Measurements from ENCODE around the gene CD8B2. TPM values are rescaled to one million over a fixed set of nuclear protein-coding genes. Genes with fewer than 3 reads are reported as not detected.

Gene CD8B2
- total and polyA plus RNA-seq, 5 donors: not detected

DNA sequence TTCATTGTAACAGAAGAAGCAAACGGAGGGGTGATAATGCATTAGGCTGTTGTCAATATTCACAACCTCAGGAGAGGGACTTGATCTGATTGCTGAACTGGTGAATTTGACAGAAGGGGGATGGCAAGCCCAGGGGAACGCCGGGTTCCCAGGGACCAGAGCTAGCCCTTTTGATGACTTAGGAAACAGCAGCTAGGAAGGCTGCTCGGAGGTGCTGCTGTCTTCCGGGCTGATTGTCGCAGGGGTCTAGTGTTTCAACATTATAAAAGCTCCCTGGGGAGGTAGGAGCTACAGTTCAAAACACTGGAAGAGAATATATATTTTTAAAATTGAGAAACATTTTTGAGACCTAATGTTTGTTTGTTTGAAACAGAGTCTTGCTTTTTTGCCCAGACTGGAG lies 47.3 kb downstream of the CD8B2 start:
- no peak for ATAC-seq
- Histone ChIP-seq H3K27me3 (ENCODE audit: control insufficient read depth, insufficient read depth) (no peaks in the 10 kb centered on the region), H3K27ac (ENCODE audit: low read length) (no peak overlapping the region), H3K4me3 (ENCODE audit: low read length) (no peak overlapping the region), H3K9me3 (ENCODE audit: control insufficient read depth, low read length) (no peaks in the 10 kb centered on the region), H3K4me1 (ENCODE audit: control insufficient read depth, insufficient read depth, low read length) (no peaks in the 10 kb centered on the region)
- DNase-seq: no peak
- intact Hi-C loops (cut with DNase I): loop anchor here in 1 of 4 donors (10.0 kb wide), 1 partner anchor 430 kb away; no protein-coding TSS in a partner anchor
- WGBS: 61% methylated on average over 6 of the region's 6 CpGs

DNA sequence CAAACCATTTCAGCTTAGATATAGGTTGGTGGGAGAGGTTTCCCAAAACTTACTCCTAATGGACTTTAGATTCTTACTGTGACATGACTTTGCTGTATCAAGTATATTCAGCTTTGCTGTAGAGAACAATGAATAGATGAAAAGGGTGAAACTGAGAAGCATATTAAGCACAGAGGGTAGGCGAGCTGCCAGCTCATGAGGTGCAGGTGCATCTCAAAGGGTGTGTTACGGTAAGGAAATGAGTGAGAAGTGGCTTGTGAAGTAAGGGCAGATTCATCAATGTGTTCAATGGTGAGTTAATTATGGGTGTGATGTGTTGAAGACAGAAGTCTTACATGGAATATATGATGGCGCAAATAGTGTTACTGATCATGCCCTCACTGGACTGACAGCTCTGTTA lies 49.3 kb downstream of the CD8B2 start:
- no peaks in the 10 kb centered on the region for H3K4me1 ChIP-seq (ENCODE audit: control insufficient read depth, insufficient read depth, low read length)
- intact Hi-C loops (cut with DNase I): loop anchor here in 1 of 4 donors (10.0 kb wide), 1 partner anchor 432 kb away; no protein-coding TSS in a partner anchor
- H3K4me3 ChIP-seq (ENCODE audit: low read length): no peak overlapping the region
- ATAC-seq: no peak
- no peaks in the 10 kb centered on the region for H3K9me3 ChIP-seq (ENCODE audit: control insufficient read depth, low read length)
- no peaks in the 10 kb centered on the region for H3K27me3 ChIP-seq (ENCODE audit: control insufficient read depth, insufficient read depth)
- WGBS: 89% methylated on average over 3 of the region's 3 CpGs
- no peak for DNase-seq
- no peak overlapping the region for H3K27ac ChIP-seq (ENCODE audit: low read length)

DNA sequence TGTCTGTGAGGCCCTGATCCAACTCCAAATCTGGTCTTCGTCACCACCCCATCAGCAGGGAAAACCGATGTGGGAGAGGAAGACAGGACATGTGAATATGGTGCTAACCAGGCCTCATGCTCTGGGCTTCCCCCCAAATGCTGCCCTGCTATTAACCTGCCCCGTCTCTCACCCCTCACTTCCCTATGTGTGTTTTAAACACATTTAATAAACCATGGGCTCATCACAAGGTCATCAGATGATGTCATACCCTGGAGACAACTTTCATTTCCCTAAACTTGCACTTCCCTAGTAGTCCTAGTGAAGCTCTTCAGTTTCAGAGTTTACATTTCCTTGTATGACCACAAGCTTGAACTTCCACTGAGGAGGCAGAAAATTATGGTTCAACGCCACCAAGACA lies 49.9 kb downstream of the CD8B2 start:
- no peaks in the 10 kb centered on the region for H3K4me1 ChIP-seq (ENCODE audit: control insufficient read depth, insufficient read depth, low read length)
- no peaks in the 10 kb centered on the region for H3K9me3 ChIP-seq (ENCODE audit: control insufficient read depth, low read length)
- H3K27me3 ChIP-seq (ENCODE audit: control insufficient read depth, insufficient read depth): no peaks in the 10 kb centered on the region
- H3K4me3 ChIP-seq (ENCODE audit: low read length): no peak overlapping the region
- ATAC-seq (peak; percentile 50 to 67), DNase-seq (no peak)
- no peak overlapping the region for H3K27ac ChIP-seq (ENCODE audit: low read length)
- WGBS: 65% methylated on average over 4 of the region's 4 CpGs
- intact Hi-C loops (cut with DNase I): loop anchor here in 1 of 4 donors (10.0 kb wide), 1 partner anchor 432 kb away; no protein-coding TSS in a partner anchor

DNA sequence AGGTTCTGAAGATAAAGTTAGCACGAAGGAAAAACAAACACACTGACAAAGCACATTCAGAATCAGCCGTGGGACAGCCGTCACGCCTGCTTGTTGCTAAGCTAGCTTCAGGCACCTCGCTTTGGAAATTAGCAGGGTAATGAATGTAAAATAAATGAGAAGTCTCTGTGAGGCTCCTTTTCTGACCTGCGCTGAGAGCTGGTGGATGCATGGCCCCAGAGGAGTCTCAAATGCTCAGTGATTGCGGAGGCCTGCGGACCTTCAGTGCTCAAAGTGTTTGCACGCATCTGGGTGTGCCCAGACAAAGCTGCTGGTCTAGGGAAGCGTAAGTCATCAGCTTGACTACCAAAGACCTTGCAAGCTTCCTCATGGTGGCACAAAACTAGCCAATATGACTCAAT lies 50.6 kb downstream of the CD8B2 start:
- no peak for DNase-seq
- H3K4me1 ChIP-seq (ENCODE audit: control insufficient read depth, insufficient read depth, low read length): no peaks in the 10 kb centered on the region
- no peak overlapping the region for H3K27ac ChIP-seq (ENCODE audit: low read length)
- 81% methylated on average over 10 of the region's 10 CpGs for WGBS
- H3K9me3 ChIP-seq (ENCODE audit: control insufficient read depth, low read length): no peaks in the 10 kb centered on the region
- ATAC-seq: peak; percentile 30 to 48
- intact Hi-C loops (cut with DNase I): loop anchor here in 1 of 4 donors (10.0 kb wide), 1 partner anchor 433 kb away; no protein-coding TSS in a partner anchor
- no peaks in the 10 kb centered on the region for H3K27me3 ChIP-seq (ENCODE audit: control insufficient read depth, insufficient read depth)
- H3K4me3 ChIP-seq (ENCODE audit: low read length): no peak overlapping the region

DNA sequence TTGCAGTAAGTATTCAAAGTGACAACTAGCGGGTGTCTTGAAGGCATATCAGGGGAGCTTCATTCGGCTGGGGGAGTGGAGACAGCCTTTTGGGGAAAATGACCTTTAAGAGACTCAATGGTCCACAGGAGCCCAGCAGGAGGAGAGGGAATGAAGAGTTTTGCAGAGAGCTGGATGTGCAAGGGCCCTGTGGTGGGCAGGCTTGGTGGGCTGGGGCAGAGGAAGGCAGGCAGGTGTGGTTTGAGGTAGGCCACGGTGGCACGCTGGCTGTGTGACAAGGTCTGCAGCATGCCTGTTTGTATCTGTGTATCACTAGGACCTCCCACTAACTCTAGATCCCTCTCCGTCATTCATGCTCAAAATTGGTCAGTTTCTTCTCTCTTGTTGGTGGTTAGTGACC lies 53.7 kb downstream of the CD8B2 start:
- WGBS: 92% methylated on average over 5 of the region's 5 CpGs
- H3K9me3 ChIP-seq (ENCODE audit: control insufficient read depth, low read length): no peaks in the 10 kb centered on the region

DNA sequence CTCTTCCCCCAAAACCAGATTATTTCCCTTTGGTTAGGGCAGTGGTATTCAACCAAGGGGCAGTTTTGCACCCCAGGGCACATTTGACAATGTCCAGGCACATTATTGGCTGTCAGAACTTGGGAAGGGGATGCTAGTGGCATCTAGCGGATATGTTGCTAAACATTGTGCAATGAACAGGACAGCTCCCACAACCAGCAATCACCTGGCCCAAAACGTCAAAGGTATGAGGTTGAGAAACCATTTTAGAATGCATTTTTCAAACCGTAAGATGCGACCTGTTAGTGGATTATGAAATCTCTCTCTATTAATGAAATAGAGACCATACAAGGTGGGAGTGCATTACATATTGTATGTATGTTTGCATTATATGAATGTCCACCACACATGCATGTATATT lies 54.2 kb downstream of the CD8B2 start:
- H3K4me3 ChIP-seq (ENCODE audit: low read length): no peak overlapping the region
- no peak overlapping the region for H3K27ac ChIP-seq (ENCODE audit: low read length)
- DNase-seq: no peak
- H3K4me1 ChIP-seq (ENCODE audit: control insufficient read depth, insufficient read depth, low read length): no peaks in the 10 kb centered on the region
- 89% methylated on average over 4 of the region's 4 CpGs for WGBS
- no peak for ATAC-seq
- no peaks in the 10 kb centered on the region for H3K27me3 ChIP-seq (ENCODE audit: control insufficient read depth, insufficient read depth)
- intact Hi-C loops (cut with DNase I): loop anchor here in 1 of 4 donors (5.0 kb wide), 1 partner anchor 434 kb away; no protein-coding TSS in a partner anchor
- H3K9me3 ChIP-seq (ENCODE audit: control insufficient read depth, low read length): no peaks in the 10 kb centered on the region

More for the DNA sequence above, 53.7 kb downstream of the CD8B2 start:
- H3K27ac ChIP-seq (ENCODE audit: low read length): no peak overlapping the region
- H3K4me3 ChIP-seq (ENCODE audit: low read length): no peak overlapping the region
- H3K27me3 ChIP-seq (ENCODE audit: control insufficient read depth, insufficient read depth): no peaks in the 10 kb centered on the region
- no peaks in the 10 kb centered on the region for H3K4me1 ChIP-seq (ENCODE audit: control insufficient read depth, insufficient read depth, low read length)
- ATAC-seq: no peak
- intact Hi-C loops (cut with DNase I): loop anchor here in 1 of 4 donors (5.0 kb wide), 1 partner anchor 434 kb away; no protein-coding TSS in a partner anchor
- DNase-seq: no peak

DNA sequence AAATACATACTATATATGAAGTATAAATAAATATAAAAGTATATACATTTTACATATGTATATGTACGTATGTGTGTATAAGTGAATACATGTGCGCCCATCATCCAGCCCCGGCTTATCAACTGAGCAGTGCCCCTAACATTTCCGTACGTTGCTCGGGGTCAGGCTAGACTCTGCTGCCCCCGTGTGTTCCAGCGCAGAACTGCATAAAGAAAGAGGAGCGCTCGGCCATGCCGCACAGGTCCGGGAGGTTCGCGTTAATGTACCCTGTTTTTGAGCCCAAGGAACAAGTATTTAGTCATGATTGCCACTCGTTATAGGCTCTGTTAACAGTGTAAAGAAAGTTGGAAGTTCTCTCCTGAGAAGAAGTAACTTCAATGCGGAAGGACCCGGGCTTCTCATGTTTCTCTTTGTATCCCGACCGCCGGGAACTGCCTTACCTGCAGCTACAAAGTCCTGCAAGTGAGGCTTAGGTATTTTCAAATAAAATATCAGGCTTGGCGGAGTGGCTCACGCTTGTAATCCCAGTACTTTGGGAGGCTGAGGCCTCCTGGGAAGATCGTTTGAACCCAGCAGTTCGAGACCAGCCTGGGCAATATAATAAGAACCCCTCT lies 55.7 kb downstream of the CD8B2 start:
- 13% methylated on average over 24 of the region's 24 CpGs for WGBS
- ATAC-seq (peak; percentile 74 to 87), DNase-seq (peak; percentile 57 to 86 (median 81))
- H3K9me3 ChIP-seq (ENCODE audit: control insufficient read depth, low read length): no peaks in the 10 kb centered on the region
- H3K4me1 ChIP-seq (ENCODE audit: control insufficient read depth, insufficient read depth, low read length): no peaks in the 10 kb centered on the region
- H3K4me3 ChIP-seq (ENCODE audit: low read length): peak overlapping the region; percentile 35
- H3K27me3 ChIP-seq (ENCODE audit: control insufficient read depth, insufficient read depth): no peaks in the 10 kb centered on the region
- intact Hi-C loops (cut with DNase I): loop anchor here in 1 of 4 donors (5.0 kb wide), 1 partner anchor 436 kb away; no protein-coding TSS in a partner anchor
- no peak overlapping the region for H3K27ac ChIP-seq (ENCODE audit: low read length)

DNA sequence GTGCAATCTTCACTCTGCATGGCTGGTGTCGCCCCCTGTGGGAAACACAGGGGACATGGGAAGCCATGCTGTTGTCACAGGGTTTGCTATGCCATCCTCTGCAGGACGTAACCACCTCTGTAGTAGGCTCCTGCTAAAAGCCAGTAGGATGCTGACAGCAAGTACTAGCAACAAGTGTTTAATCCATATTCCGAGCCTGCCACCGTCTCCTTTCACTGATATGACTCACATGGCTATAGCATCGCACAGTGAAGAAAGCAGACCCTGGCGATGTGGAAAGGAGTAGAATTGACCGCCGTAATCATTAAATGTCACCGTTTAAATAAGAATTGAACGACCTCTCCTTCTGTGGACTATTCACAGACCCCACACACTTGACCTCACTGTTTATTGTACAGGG lies 57.8 kb downstream of the CD8B2 start:
- Histone ChIP-seq H3K9me3 (ENCODE audit: control insufficient read depth, low read length) (no peaks in the 10 kb centered on the region), H3K27me3 (ENCODE audit: control insufficient read depth, insufficient read depth) (no peaks in the 10 kb centered on the region), H3K27ac (ENCODE audit: low read length) (no peak overlapping the region), H3K4me1 (ENCODE audit: control insufficient read depth, insufficient read depth, low read length) (no peaks in the 10 kb centered on the region), H3K4me3 (ENCODE audit: low read length) (no peak overlapping the region)
- intact Hi-C loops (cut with DNase I): no loop called here
- DNase-seq: no peak
- no peak for ATAC-seq
- 95% methylated on average over 10 of the region's 10 CpGs for WGBS

DNA sequence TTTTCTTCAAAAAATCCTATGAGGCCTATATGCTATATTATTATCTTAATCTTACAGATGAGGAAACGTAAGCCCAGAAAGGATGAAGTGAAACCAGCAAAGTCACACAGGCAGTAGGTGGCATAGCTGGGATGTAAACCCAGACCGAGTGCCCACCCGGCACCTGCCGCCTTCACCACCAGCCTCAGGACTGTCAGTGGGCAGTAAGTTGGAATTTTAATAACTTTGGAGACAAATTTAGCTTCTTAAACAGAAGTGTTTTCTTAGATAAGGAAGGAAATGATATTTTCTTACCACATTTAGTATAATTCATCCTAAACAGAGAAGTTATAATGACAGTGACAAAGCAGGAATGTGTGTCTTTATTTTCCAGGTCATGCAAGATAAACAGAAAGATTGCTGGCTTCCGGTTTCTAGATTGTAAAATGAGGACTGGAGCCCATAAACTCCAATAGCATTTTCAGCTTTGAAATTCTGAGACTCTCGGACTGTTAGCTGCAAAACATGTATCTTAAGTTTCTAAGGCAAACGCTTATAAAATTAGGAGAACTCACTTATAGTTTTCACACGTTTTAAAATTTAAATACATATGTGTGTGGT lies 59.3 kb downstream of the CD8B2 start:
- DNase-seq: no peak
- H3K4me3 ChIP-seq (ENCODE audit: low read length): no peak overlapping the region
- no peaks in the 10 kb centered on the region for H3K9me3 ChIP-seq (ENCODE audit: control insufficient read depth, low read length)
- ATAC-seq: no peak
- no peaks in the 10 kb centered on the region for H3K4me1 ChIP-seq (ENCODE audit: control insufficient read depth, insufficient read depth, low read length)
- WGBS: 61% methylated on average over 8 of the region's 8 CpGs
- H3K27ac ChIP-seq (ENCODE audit: low read length): no peak overlapping the region
- intact Hi-C loops (cut with DNase I): no loop called here
- no peaks in the 10 kb centered on the region for H3K27me3 ChIP-seq (ENCODE audit: control insufficient read depth, insufficient read depth)

DNA sequence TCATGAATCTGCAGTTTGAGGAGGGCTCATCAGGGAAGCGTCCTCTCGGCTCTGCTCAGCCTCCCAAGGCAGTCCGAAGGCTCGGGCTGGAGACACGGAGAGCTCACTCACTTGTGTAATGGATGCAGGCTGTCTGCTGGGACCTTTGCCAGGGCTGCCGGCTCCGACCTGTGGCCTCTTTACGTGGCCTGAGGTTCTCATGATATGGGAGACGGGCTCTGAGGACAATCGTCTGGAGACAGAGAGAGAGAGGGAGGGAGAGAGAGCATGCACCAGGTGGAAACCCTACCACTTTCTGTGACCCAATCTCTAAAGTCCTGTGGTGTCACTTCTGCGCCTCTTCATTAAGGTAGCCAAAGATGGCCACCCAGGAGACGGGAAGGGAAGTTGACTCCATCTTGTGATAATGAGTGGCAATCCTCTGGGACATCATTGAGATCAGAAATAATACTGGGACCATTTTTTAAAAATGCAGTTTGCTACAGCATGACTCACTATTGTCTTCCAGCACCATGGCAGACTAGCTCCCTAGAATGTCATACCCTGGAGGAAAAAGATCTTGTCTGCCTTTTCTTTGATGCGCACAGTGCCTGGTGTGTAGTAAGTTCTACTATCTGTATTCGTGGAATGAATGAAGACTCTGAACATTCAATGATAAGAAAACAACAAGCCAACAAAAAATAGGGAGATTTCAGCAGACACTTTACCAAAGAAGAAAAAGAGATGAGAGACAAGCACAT lies 60.2 kb downstream of the CD8B2 start:
- peak; percentile 29 to 31 for ATAC-seq
- peak in 2 of 3 donors; percentile 31 to 66 for DNase-seq
- Histone ChIP-seq H3K4me1 (ENCODE audit: control insufficient read depth, insufficient read depth, low read length) (no peaks in the 10 kb centered on the region), H3K4me3 (ENCODE audit: low read length) (no peak overlapping the region), H3K27ac (ENCODE audit: low read length) (no peak overlapping the region), H3K9me3 (ENCODE audit: control insufficient read depth, low read length) (no peaks in the 10 kb centered on the region), H3K27me3 (ENCODE audit: control insufficient read depth, insufficient read depth) (no peaks in the 10 kb centered on the region)
- intact Hi-C loops (cut with DNase I): no loop called here
- WGBS: 38% methylated on average over 14 of the region's 14 CpGs

Measured in right cardiac atrium (tissue), 5 donors.